K562 (cell line): ENCODE measurements around the gene HOXA9. TPM values are rescaled to one million over a fixed set of nuclear protein-coding genes. Genes with fewer than 3 reads are reported as not detected.

Source experiments
- ADNP ChIP-seq: fragments of 200-800 bp; sonication (Bioruptor generic); IDR thresholded peaks from 2 replicates; pipeline ENCODE4 v1.6.1; 2016; ENCODE audit warnings: missing genetic modification characterization, missing compliant biosample characterization
- BRCA1 ChIP-seq, 2 experiments: fragments of 450-650 bp in 1 of 2; sonication (generic) in 1 of 2; formaldehyde crosslinking in 1 of 2; IDR thresholded peaks; 2 replicates each; pipeline versions ENCODE4 v1.5.0 to v1.6.1; 2017 to 2020; ENCODE audit warnings: mild to moderate bottlenecking in 1 of 2, missing genetic modification reagents in 1 of 2
- CUX1 ChIP-seq: fragments of 200-800 bp; sonication (Bioruptor generic); IDR thresholded peaks from 2 replicates; pipeline ENCODE4 v1.6.1; 2016; ENCODE audit warnings: missing genetic modification characterization, missing compliant biosample characterization
- DLX4 ChIP-seq: fragments of 250-450 bp; sonication (Bioruptor Pico); IDR thresholded peaks from 2 replicates; pipeline ENCODE4 v1.6.1; 2021; ENCODE audit warnings: mild to moderate bottlenecking
- HDAC3 ChIP-seq: fragments of 450-650 bp; IDR thresholded peaks from 2 replicates; pipeline ENCODE4 v1.6.1; 2018; ENCODE audit warnings: borderline replicate concordance, mild to moderate bottlenecking, moderate library complexity; ENCODE audit not compliant: partially characterized antibody
- TARDBP ChIP-seq: fragments of 450-650 bp; IDR thresholded peaks from 2 replicates; pipeline ENCODE4 v1.6.1; 2016
- polyA plus RNA-seq, 8 experiments: library from polyadenylated mRNA; depleted of rRNA in 4 of 8; stranded (reverse) in 5 of 8; unstranded in 3 of 8; fragments of >200 nt; fragmentation: Nextera tagmentation in 2 of 8; fragmentation: Illumina TruSeq in 1 of 8; extraction: Ambion mirVana in 2 of 8; extraction: Trizol in 1 of 8; gene quantifications; 2 replicates each; pipeline versions ENCODE4 v1.2.1 to v1.2.3, GENCODE V29; 2011 to 2014; ENCODE audit warnings: inconsistent platforms in 1 of 8, missing spikeins in 1 of 8
- total RNA-seq, 7 experiments: library from RNA; depleted of rRNA in 6 of 7; stranded (reverse); fragments of >200 nt in 6 of 7; fragmentation: Illumina TruSeq in 2 of 7; extraction: Trizol in 2 of 7; gene quantifications; 2 replicates each; pipeline versions ENCODE4 v1.2.1 to v1.2.3, GENCODE V29; 2011 to 2021; ENCODE audit warnings: low replicate concordance in 1 of 7
- TF ChIP-seq, protein P1 (sequence below): sonication (generic); formaldehyde crosslinking; IDR thresholded peaks from 2 replicates; pipeline ENCODE4 v1.8.1; 2023; ENCODE audit warnings: mild to moderate bottlenecking, missing genetic modification reagents

HOXA9 gene
- total and polyA plus RNA-seq, 9 of the 15 experiments (the other 6 are each of a cell fraction or from before 2014, with no cell fraction given), result not detected

- TF ChIP-seq CUX1 (CRISPR knock-in tag) (no peak), DLX4 (CRISPR knock-in tag) (no peak), BRCA1 (IDR thresholded peaks at IDR 0.05) (no peak), BRCA1 (CRISPR knock-in tag; IDR thresholded peaks at IDR 0.05) (no peak), HDAC3 (no peak), TARDBP (no peak), ADNP (tag) (no peak)
- TF ChIP-seq, protein P1, sequence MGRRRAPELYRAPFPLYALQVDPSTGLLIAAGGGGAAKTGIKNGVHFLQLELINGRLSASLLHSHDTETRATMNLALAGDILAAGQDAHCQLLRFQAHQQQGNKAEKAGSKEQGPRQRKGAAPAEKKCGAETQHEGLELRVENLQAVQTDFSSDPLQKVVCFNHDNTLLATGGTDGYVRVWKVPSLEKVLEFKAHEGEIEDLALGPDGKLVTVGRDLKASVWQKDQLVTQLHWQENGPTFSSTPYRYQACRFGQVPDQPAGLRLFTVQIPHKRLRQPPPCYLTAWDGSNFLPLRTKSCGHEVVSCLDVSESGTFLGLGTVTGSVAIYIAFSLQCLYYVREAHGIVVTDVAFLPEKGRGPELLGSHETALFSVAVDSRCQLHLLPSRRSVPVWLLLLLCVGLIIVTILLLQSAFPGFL (CRISPR knock-in tag), result no peak
Observed at GRCh38 chr7:27121684-27122076, 43.7 kb downstream of the HOXA9 start (continued).
